ENCODE measurements around the gene CCDC126.

- TF ChIP-seq CTCF (IDR thresholded peaks at IDR 0.05) (no peak), POLR2A (IDR thresholded peaks at IDR 0.05) (no peak)
Measured at GRCh38 chr7:23593706-23594105, 3.5 kb upstream of the CCDC126 start.
